ENCODE data around the gene LRP6.

Gene LRP6

DNA sequence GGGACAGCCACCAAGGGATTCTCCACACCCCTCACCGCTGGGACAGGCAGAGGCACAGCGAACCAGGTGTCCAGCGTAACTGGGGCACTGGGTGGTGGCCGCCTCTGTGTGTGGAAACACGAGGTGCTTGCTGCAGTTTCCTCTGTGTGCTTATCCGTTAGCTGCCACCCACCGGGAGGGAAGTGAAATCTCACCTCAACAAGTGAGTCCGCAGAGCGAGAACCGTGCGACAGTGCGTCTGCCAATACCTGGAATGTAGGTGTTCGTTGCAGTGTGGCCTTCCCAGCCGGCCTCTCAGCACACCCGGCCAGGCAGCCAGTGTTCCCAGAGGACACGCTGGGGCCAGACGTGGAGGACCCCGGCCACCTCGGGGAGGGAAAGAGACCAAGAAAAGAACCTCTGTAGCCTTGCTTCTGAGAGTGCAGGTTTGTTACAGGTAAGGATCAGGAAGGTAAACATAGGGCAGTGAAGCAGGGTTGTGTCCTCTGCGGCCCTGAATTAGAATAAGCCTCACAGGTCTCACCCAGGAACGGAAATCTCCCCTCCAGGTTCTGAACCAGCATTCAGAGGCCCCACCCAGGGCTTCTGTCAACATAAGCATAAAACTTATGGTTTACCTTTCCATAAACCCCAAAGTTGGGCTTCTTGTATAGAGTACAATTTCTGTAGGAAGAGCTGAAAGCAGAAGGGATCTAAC is 194.6 kb downstream of the LRP6 start:
- DNase-seq (ENCODE audit: low read depth) = peak; percentile 10

GRCh38 chr12:12070674-12071656 is 195.9 kb downstream of the LRP6 start, which contains the start of gene BCL2L14:
TSS of gene BCL2L14 (plus strand) at chr12:12070939. CDS start at chr12:12079306, 8,367 bp downstream.
- DNase-seq (ENCODE audit: low read depth) = no peak

- DNase-seq (ENCODE audit: low read depth) = no peak
Measured at GRCh38 chr12:12069821-12070548, 196.9 kb downstream of the LRP6 start.

DNA sequence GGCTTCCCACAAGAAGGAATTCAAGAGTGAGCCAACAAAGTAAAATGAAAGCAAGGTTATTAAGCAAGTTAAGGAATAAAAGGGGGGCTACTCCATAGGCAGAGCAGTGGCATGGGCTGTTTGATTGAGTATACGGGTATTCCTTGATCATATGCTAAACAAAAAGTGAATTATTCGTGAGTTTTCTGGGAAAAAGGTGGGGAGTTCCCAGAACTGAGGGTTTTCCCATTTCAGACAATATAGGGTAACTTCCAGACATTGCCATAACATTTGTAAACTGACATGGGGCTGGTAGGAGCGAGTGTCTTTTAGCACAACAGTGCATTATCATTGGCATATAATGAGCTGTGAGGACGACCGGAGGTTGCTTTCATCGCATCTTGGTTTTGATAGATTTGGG is 198.1 kb downstream of the LRP6 start:
- DNase-seq (ENCODE audit: low read depth) = no peak
